HL-60 (cell line): ENCODE measurements around the gene DOCK9.

ENCODE experiments used
- DNase-seq, 2 experiments: peaks; one replicate each; pipeline ENCODE4 v3.0.0-alpha.2; 2010 to 2020; ENCODE audit warnings: low read depth in 1 of 2, low spot score in 1 of 2
- H3K27ac ChIP-seq: fragments of 250-450 bp; sonication (Bioruptor Pico); replicated peaks from 2 replicates; pipeline ENCODE4 v1.5.1; 2020; ENCODE audit warnings: mild to moderate bottlenecking, moderate library complexity
- H3K27me3 ChIP-seq: fragments of 250-450 bp; sonication (Bioruptor Pico); 2 replicates; pipeline ENCODE4 v1.5.1; 2021; ENCODE audit warnings: mild to moderate bottlenecking, moderate library complexity; ENCODE audit not compliant: insufficient read depth, poor library complexity, severe bottlenecking
- H3K4me3 ChIP-seq: replicated peaks from 2 replicates; pipeline ENCODE4 v1.5.1; 2011; ENCODE audit warnings: mild to moderate bottlenecking, control low read depth, low read length; ENCODE audit not compliant: insufficient read depth
- CTCF ChIP-seq: IDR thresholded peaks from one replicate; pipeline ENCODE4 v1.5.1; 2011; ENCODE audit warnings: low read length, control low read depth, inconsistent platforms; ENCODE audit not compliant: insufficient read depth
- GABPA ChIP-seq: IDR thresholded peaks from 2 replicates; pipeline ENCODE4 v1.6.1; 2012; ENCODE audit warnings: low read depth
- POLR2AphosphoS5 ChIP-seq: IDR thresholded peaks from 2 replicates; pipeline ENCODE4 v1.6.1; 2012; ENCODE audit warnings: low read depth
- REST ChIP-seq: IDR thresholded peaks from 2 replicates; pipeline ENCODE4 v1.6.1; 2012; ENCODE audit warnings: low read depth; ENCODE audit not compliant: insufficient replicate concordance
- SPI1 ChIP-seq: IDR thresholded peaks from 2 replicates; pipeline ENCODE4 v1.6.1; 2012; ENCODE audit warnings: low read depth, mild to moderate bottlenecking, borderline replicate concordance

Gene DOCK9

GRCh38 chr13:98959291-98959690 is 18.6 kb downstream of the DOCK9 start:
- no peak overlapping the region for H3K27ac ChIP-seq
- TF ChIP-seq POLR2AphosphoS5 (no peak), REST (no peak)
- DNase-seq = no peak
- H3K27me3 ChIP-seq = peaks cover 5% of the 10 kb centered on the region
- H3K4me3 ChIP-seq = no peak overlapping the region

- no peak for TF ChIP-seq POLR2AphosphoS5
- TF ChIP-seq GABPA = no peak
- no peak for TF ChIP-seq SPI1
- TF ChIP-seq CTCF = no peak
- TF ChIP-seq REST = no peak
- Histone ChIP-seq H3K4me3 (no peak overlapping the region), H3K27ac (no peak overlapping the region), H3K27me3 (peaks cover 5% of the 10 kb centered on the region)
- DNase-seq = no peak
These were observed 19.4 kb downstream of the DOCK9 start for GRCh38 chr13:98958443-98958794.

GRCh38 chr13:98957731-98958442 is 20.0 kb downstream of the DOCK9 start:
- Histone ChIP-seq H3K4me3 (no peak overlapping the region), H3K27me3 (peaks cover 6% of the 10 kb centered on the region), H3K27ac (no peak overlapping the region)
- DNase-seq = no peak
- TF ChIP-seq GABPA (no peak), POLR2AphosphoS5 (no peak), SPI1 (no peak), CTCF (no peak), REST (no peak)
